ENCODE measurements around the gene FDXR.

The FDXR gene

DNA sequence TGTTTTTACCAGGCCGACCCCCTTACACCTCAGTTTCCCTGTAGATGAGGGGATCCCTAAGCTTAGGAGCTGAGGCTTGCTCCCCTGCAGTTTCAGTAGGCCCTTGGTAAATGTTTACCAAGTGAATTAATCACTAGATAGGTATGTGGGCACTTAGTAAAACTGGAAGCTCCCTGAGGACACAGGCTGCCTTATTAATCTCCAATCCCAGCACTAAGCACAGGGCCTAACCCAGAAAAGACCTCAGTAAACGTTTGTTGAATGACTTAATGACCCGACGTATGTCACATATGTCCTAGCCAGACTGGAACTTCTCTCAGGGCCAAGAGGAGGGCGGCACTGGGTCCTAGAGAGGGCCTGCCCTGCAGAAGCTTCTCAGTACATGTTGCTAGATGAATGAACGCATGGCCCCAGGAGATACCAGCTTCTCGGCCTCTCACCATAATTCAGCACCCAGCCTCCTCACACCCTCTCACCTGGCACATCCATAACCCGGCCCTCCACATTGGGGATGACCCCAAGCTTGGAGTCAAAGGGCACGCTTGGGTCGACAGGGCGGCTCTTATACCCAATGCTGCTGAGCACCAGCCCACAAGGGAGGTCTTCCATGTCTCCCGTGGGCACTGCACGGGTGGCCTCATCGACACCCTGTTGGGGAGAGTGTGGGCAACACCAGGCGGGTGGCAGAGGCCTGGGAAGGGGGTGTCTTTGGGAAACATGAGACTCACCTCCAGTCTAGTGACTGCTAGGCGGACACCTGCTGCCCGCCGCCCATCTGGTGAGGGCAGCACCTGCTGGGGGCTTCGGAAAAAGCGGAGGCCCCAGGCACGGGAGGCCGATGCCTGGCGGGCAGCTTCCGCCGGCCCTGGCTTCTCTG, 9.1 kb downstream of the FDXR start:
- TF ChIP-seq L3MBTL2 (conservative IDR thresholded peaks at IDR 0.05) = no peak
- no peak for TF ChIP-seq ARNT (IDR thresholded peaks at IDR 0.05)
- no peak for TF ChIP-seq BHLHE40 (IDR thresholded peaks at IDR 0.05; ENCODE audit: borderline replicate concordance)
- TF ChIP-seq SP1 (IDR thresholded peaks at IDR 0.05) = no peak
- no peak for TF ChIP-seq ELF4 (IDR thresholded peaks at IDR 0.05)
- no peak for TF ChIP-seq SUZ12 (IDR thresholded peaks at IDR 0.05)
- TF ChIP-seq LEF1 (IDR thresholded peaks at IDR 0.05; ENCODE audit: borderline replicate concordance) = no peak
- TF ChIP-seq NFRKB (IDR thresholded peaks at IDR 0.05) = no peak
- TF ChIP-seq FOXK2 (IDR thresholded peaks at IDR 0.05) = no peak
- no peak for TF ChIP-seq TARDBP (IDR thresholded peaks at IDR 0.05)
- TF ChIP-seq FOXM1 (IDR thresholded peaks at IDR 0.05; ENCODE audit: borderline replicate concordance) = no peak
- TF ChIP-seq HDGF (IDR thresholded peaks at IDR 0.05; ENCODE audit: borderline replicate concordance) = no peak
- TF ChIP-seq CTBP1 (IDR thresholded peaks at IDR 0.05; ENCODE audit: borderline replicate concordance) = no peak
- TF ChIP-seq ZNF384 (IDR thresholded peaks at IDR 0.05) = no peak
- no peak for TF ChIP-seq FOXA1 (IDR thresholded peaks at IDR 0.05)
- TF ChIP-seq, protein P1, sequence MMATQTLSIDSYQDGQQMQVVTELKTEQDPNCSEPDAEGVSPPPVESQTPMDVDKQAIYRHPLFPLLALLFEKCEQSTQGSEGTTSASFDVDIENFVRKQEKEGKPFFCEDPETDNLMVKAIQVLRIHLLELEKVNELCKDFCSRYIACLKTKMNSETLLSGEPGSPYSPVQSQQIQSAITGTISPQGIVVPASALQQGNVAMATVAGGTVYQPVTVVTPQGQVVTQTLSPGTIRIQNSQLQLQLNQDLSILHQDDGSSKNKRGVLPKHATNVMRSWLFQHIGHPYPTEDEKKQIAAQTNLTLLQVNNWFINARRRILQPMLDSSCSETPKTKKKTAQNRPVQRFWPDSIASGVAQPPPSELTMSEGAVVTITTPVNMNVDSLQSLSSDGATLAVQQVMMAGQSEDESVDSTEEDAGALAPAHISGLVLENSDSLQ (IDR thresholded peaks at IDR 0.05) = no peak
- DNase-seq (ENCODE audit: extremely low spot score) = no peak
- ChIA-PET CTCF (interaction anchor here (0.7 to 3.0 kb wide), 9 partner anchors 8 to 207 kb away, joined by 3 to 27 read pairs (median 6); partner anchors contain the start of gene FDXR), POLR2A (interaction anchor here (1.0 to 1.8 kb wide), 4 partner anchors 8 to 87 kb away, joined by 5 to 8 read pairs (median 6); partner anchors contain the start of genes FDXR and NAT9)

DNA sequence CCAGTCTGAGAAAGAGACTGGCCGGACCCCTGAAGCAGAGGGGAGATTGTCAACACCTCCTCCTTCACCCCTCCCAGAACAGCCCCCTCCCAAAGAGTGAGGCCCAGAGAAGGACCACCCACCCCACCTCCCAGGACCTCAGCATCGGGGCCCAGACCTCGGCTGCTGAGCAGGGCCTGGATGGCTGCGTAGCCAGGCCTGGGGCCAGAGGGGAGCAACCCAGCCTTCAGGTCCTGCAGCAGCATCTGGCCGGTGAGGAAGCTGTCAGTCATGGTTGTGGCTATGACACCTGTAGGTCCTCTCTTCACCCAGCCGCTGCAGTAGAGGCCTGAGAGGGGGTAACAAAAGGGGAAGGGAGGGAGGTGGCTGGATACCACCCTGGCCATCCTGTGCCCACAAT, 9.9 kb downstream of the FDXR start:
- ChIA-PET CTCF (interaction anchor here (0.8 to 3.0 kb wide), 19 partner anchors 9 to 206 kb away, joined by 3 to 27 read pairs (median 6); partner anchors contain the start of genes FDXR and NAT9), POLR2A (interaction anchor here (1.0 to 3.0 kb wide), 6 partner anchors 8 to 86 kb away, joined by 5 to 19 read pairs (median 6); partner anchors contain the start of genes FDXR and NAT9)
- DNase-seq (ENCODE audit: extremely low spot score) = no peak
- TF ChIP-seq, protein P1 (IDR thresholded peaks at IDR 0.05) = no peak
- TF ChIP-seq ZNF384 (IDR thresholded peaks at IDR 0.05) = no peak
- TF ChIP-seq SP1 (IDR thresholded peaks at IDR 0.05) = no peak
- TF ChIP-seq L3MBTL2 (conservative IDR thresholded peaks at IDR 0.05) = no peak
- TF ChIP-seq TARDBP (IDR thresholded peaks at IDR 0.05) = no peak
- no peak for TF ChIP-seq CTBP1 (IDR thresholded peaks at IDR 0.05; ENCODE audit: borderline replicate concordance)
- no peak for TF ChIP-seq ARNT (IDR thresholded peaks at IDR 0.05)
- TF ChIP-seq BHLHE40 (IDR thresholded peaks at IDR 0.05; ENCODE audit: borderline replicate concordance) = no peak
- no peak for TF ChIP-seq FOXK2 (IDR thresholded peaks at IDR 0.05)
- TF ChIP-seq FOXM1 (IDR thresholded peaks at IDR 0.05; ENCODE audit: borderline replicate concordance) = no peak
- TF ChIP-seq NFRKB (IDR thresholded peaks at IDR 0.05) = no peak
- no peak for TF ChIP-seq SUZ12 (IDR thresholded peaks at IDR 0.05)
- no peak for TF ChIP-seq LEF1 (IDR thresholded peaks at IDR 0.05; ENCODE audit: borderline replicate concordance)
- no peak for TF ChIP-seq FOXA1 (IDR thresholded peaks at IDR 0.05)
- no peak for TF ChIP-seq ELF4 (IDR thresholded peaks at IDR 0.05)
- TF ChIP-seq HDGF (IDR thresholded peaks at IDR 0.05; ENCODE audit: borderline replicate concordance) = no peak

DNA sequence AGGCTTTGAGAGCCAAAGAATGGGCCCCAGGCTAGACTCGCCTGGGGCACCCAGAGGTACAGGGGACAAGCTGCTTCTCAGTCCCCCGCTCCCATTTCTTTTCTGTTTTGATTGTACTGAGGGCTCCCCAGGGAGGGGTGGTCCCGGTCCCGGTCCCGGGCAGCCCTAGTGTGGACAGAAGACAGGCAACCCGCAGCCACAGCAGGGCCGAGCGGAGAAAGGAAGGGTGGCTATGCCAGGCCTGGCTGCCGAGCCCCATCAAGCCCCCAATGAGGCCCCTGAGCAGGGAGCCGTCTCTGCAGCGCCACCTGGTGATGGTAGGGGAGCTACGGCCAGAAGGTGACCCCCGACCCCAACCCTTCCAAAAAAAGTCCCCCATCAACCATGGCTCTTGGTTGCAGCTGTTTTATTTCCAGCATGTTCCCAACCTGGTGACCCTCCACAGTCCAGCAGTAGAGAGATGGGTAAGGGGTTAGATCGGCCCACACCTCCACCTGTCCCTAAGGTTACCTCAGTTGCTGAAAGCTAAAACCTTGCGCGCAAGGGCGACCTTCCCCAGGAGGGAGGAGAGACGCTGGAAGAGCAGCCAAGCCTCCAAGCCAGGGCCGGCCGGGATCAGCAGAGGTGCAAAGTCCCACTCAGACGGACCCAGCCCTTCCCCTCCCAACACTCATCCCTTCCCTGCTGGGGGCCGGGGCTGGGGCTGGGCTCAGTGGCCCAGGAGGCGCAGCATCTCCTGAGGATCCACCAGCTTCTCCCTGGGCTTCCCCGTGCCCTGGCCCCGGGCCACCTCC, 10.5 kb downstream of the FDXR start:
- TF ChIP-seq NFRKB (IDR thresholded peaks at IDR 0.05) = no peak
- TF ChIP-seq ELF4 (IDR thresholded peaks at IDR 0.05) = no peak
- TF ChIP-seq L3MBTL2 (conservative IDR thresholded peaks at IDR 0.05) = no peak
- peak; percentile 75 for DNase-seq (ENCODE audit: extremely low spot score)
- ChIA-PET CTCF (interaction anchor here (0.7 to 3.0 kb wide), 21 partner anchors 9 to 414 kb away, joined by 3 to 27 read pairs (median 6); partner anchors contain the start of genes FDXR and NAT9), POLR2A (interaction anchor here (1.0 to 3.0 kb wide), 5 partner anchors 9 to 86 kb away, joined by 5 to 19 read pairs (median 8); partner anchors contain the start of genes FDXR and NAT9)

DNA sequence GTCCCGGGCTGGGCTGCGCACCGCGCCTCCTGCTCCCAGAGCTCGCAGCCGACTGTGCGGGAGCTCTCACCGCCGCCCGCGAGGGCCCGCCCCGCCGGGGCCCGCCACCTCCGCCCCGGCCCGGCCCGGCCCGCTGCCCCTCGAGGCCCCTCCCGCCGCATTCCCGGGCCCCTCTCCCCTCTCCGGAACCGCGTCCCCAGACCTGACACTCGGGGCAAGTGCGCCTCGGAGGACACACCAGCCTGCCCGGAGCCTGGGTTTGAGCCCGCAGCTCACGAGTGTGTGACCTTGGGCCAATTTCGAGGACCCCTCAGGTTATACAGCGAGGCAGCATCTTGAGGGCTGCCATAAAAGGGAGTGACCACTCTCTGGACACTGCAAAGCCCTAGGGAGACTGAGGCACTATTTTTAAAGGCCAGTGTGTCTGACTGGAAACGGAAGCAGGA, 11.1 kb downstream of the FDXR start:
- POLR2A ChIA-PET = interaction anchor here (1.0 to 3.0 kb wide), 4 partner anchors 9 to 19 kb away, joined by 5 to 19 read pairs (median 8); partner anchors contain the start of gene FDXR
- TF ChIP-seq LEF1 (IDR thresholded peaks at IDR 0.05; ENCODE audit: borderline replicate concordance) (no peak), SP1 (IDR thresholded peaks at IDR 0.05) (no peak), HDGF (IDR thresholded peaks at IDR 0.05; ENCODE audit: borderline replicate concordance) (no peak), CTBP1 (IDR thresholded peaks at IDR 0.05; ENCODE audit: borderline replicate concordance) (no peak), L3MBTL2 (conservative IDR thresholded peaks at IDR 0.05) (no peak)
- CTCF ChIA-PET = interaction anchor here (0.7 to 3.0 kb wide), 18 partner anchors 9 to 415 kb away, joined by 3 to 27 read pairs (median 6); partner anchors contain the start of genes FDXR and NAT9
- DNase-seq (ENCODE audit: extremely low spot score) = no peak

DNA sequence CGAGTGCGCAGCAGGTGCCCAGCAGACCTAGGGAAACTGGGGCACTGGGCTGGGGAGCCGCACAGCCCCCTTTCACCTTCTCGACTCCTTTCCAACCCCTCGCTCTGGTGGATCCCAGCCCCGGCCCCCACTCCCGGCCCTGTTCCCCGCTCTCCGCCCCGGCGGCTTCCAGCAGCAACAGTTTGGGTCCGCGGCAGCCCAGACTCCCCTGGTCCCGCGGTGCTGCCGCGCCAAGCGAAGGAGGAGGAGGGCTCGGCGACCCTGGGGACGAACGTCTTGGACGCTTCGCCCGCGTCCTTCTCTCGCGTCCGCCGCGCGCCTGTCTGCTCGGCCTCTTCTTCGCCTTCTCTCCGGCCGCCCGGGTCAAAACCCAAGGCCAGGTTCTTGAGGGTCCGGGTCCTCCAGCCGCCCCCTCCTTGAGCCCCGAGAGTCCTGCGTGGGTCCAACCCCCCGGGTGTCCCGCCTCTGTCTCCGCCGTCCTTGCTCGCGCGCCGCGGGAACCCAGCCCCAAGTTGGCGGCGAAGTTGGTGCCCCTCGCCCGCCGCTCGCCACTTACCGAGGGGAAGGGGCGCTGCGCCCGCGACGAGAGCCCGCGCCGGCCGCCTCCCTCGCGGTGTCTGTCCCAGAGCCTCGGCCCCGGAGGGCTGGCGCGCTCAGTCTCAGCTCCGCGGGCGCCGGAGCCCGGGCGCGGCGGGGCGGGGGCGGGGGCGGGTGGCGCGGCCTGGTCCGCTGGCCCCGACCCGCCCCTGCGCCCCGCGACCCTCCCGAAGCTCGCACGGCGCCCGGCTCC, 11.7 kb downstream of the FDXR start:
- CTCF ChIA-PET = interaction anchor here (0.7 to 3.0 kb wide), 8 partner anchors 8 to 116 kb away, joined by 3 to 27 read pairs (median 16); partner anchors contain the start of gene FDXR
- DNase-seq (ENCODE audit: extremely low spot score) = no peak
- TF ChIP-seq FOXM1 (IDR thresholded peaks at IDR 0.05; ENCODE audit: borderline replicate concordance) (no peak), ZNF384 (IDR thresholded peaks at IDR 0.05) (no peak), SP1 (IDR thresholded peaks at IDR 0.05) (no peak), TARDBP (IDR thresholded peaks at IDR 0.05) (no peak), HDGF (IDR thresholded peaks at IDR 0.05; ENCODE audit: borderline replicate concordance) (no peak), LEF1 (IDR thresholded peaks at IDR 0.05; ENCODE audit: borderline replicate concordance) (no peak), L3MBTL2 (conservative IDR thresholded peaks at IDR 0.05) (no peak), FOXK2 (IDR thresholded peaks at IDR 0.05) (no peak), SUZ12 (IDR thresholded peaks at IDR 0.05) (no peak), FOXA1 (IDR thresholded peaks at IDR 0.05) (no peak), BHLHE40 (IDR thresholded peaks at IDR 0.05; ENCODE audit: borderline replicate concordance) (no peak), ELF4 (IDR thresholded peaks at IDR 0.05) (no peak), ARNT (IDR thresholded peaks at IDR 0.05) (no peak)
- TF ChIP-seq, protein P1 (IDR thresholded peaks at IDR 0.05) = no peak
- POLR2A ChIA-PET = interaction anchor here (1.7 to 3.0 kb wide), 2 partner anchors 8 to 12 kb away, joined by 12 to 19 read pairs; partner anchors contain the start of gene FDXR
